IPS-NIHi11 (cell line): ENCODE measurements around the gene NGF.

Experiments used
- DNase-seq: peaks from one replicate; pipeline ENCODE4 v3.0.0; 2012; ENCODE audit warnings: mixed read lengths, low spot score

The NGF gene

GRCh38 chr1:115238336-115239147, 99.5 kb downstream of the NGF start:
- no peak for DNase-seq

- DNase-seq = no peak
Observed at GRCh38 chr1:115237507-115237906, 100.5 kb downstream of the NGF start.

- no peak for DNase-seq
Observed at GRCh38 chr1:115237023-115237422, 101.0 kb downstream of the NGF start.
